H1 (cell line): ENCODE data around the gene TMC4. TPM values are rescaled to one million over a fixed set of nuclear protein-coding genes. Genes with fewer than 3 reads are reported as not detected.
A peak's percentile ranks its signal among the peaks of the same experiment; 100 is the strongest.

Experiments used
- CTCF ChIA-PET: fragments of 300-600 bp; sonication (Branson Sonifier 250); formaldehyde crosslinking; loops from one replicate; lab custom pipeline; 2021; ENCODE audit not compliant: partially characterized antibody; lab: Charles Lee
- POLR2A ChIA-PET: fragments of 300-600 bp; sonication (Branson Sonifier 250); formaldehyde crosslinking; loops from one replicate; lab custom pipeline; 2021; ENCODE audit warnings: inconsistent platforms; ENCODE audit not compliant: partially characterized antibody; lab: Charles Lee
- DNase-seq, 2 experiments: peaks; one replicate each; pipeline versions ENCODE4 v3.0.0 to v3.0.0-alpha.2; 2010 to 2022; ENCODE audit warnings: low spot score in 2 of 2, low read depth in 1 of 2, mixed read lengths in 1 of 2
- FAIRE-seq: peaks from 2 replicates; lab custom pipeline; 2011; peaks lifted over from hg19 to GRCh38; lab: Jason Lieb, UNC
- H2AFZ ChIP-seq: 2 replicates; pipeline ENCODE4 v1.8.1; 2012; ENCODE audit warnings: low read length, inconsistent platforms
- H2AK5ac ChIP-seq: 2 replicates; pipeline ENCODE4 v1.6.1; 2013; ENCODE audit warnings: low read depth, low read length
- H2BK120ac ChIP-seq: replicated peaks from 2 replicates; pipeline ENCODE3; 2013; ENCODE audit warnings: low read depth, low read length, inconsistent platforms
- H2BK12ac ChIP-seq: 2 replicates; pipeline ENCODE4 v1.6.1; 2013; ENCODE audit warnings: low read depth, low read length
- H2BK15ac ChIP-seq: 2 replicates; pipeline ENCODE4 v1.6.1; 2013; ENCODE audit warnings: low read length
- H2BK20ac ChIP-seq: 2 replicates; pipeline ENCODE4 v1.6.1; 2013; ENCODE audit warnings: low read length
- H2BK5ac ChIP-seq: 2 replicates; pipeline ENCODE4 v1.6.1; 2013; ENCODE audit warnings: low read depth, low read length
- H3K14ac ChIP-seq: 2 replicates; pipeline ENCODE4 v1.6.1; 2013; ENCODE audit warnings: inconsistent platforms; ENCODE audit not compliant: insufficient read length
- H3K18ac ChIP-seq: 2 replicates; pipeline ENCODE4 v1.6.1; 2013; ENCODE audit warnings: low read length; ENCODE audit errors: extremely low read depth
- H3K23ac ChIP-seq: 2 replicates; pipeline ENCODE4 v1.6.1; 2013; ENCODE audit warnings: inconsistent platforms; ENCODE audit not compliant: insufficient read length
- H3K23me2 ChIP-seq: 2 replicates; pipeline ENCODE4 v1.6.1; 2013; ENCODE audit warnings: low read depth, low read length
- H3K27ac ChIP-seq: 2 replicates; pipeline ENCODE4 v1.6.1; 2011; ENCODE audit warnings: low read depth, low read length, inconsistent platforms
- H3K27me3 ChIP-seq, 4 experiments: replicated peaks in 1 of 4; 1 replicate in 1 of 4; 2 replicates in 3 of 4; pipeline versions ENCODE4 v1.6.1 to v1.8.1; 2011 to 2013; ENCODE audit warnings: low read length in 3 of 4, mild to moderate bottlenecking in 3 of 4, inconsistent platforms in 2 of 4, mixed read lengths in 2 of 4, moderate library complexity in 1 of 4; ENCODE audit not compliant: control insufficient read depth in 3 of 4, insufficient read depth in 3 of 4; ENCODE audit errors: extremely low read depth in 1 of 4
- H3K36me3 ChIP-seq, 4 experiments: 2 replicates each; pipeline versions ENCODE4 v1.6.1 to v1.8.1; 2011 to 2013; ENCODE audit warnings: mild to moderate bottlenecking in 4 of 4, low read length in 3 of 4, moderate library complexity in 2 of 4, control low read depth in 1 of 4, inconsistent platforms in 1 of 4; ENCODE audit not compliant: insufficient read depth in 4 of 4, control insufficient read depth in 2 of 4
- H3K4ac ChIP-seq: replicated peaks from 2 replicates; pipeline ENCODE3; 2013; ENCODE audit warnings: low read length, low read depth, mixed read lengths, inconsistent platforms; ENCODE audit not compliant: insufficient read length
- H3K4me1 ChIP-seq, 4 experiments: replicated peaks in 1 of 4; 1 replicate in 1 of 4; 2 replicates in 3 of 4; pipeline versions ENCODE4 v1.6.1 to v1.8.1; 2011 to 2013; ENCODE audit warnings: low read length in 3 of 4, inconsistent platforms in 2 of 4, mixed read lengths in 1 of 4; ENCODE audit not compliant: insufficient read depth in 4 of 4, control insufficient read depth in 3 of 4
- H3K4me2 ChIP-seq, 2 experiments: 2 replicates each; pipeline versions ENCODE4 v1.6.1 to v1.8.1; 2011 to 2013; ENCODE audit warnings: low read depth in 2 of 2, low read length in 2 of 2, control low read depth in 1 of 2, inconsistent platforms in 1 of 2, mild to moderate bottlenecking in 1 of 2; ENCODE audit not compliant: insufficient read depth in 1 of 2
- H3K4me3 ChIP-seq, 4 experiments: fragments of 200-600, 300-600 bp in 1 of 4; sonication (generic), shearing (Covaris generic), sonication (Bioruptor Twin) in 1 of 4; 2 replicates each; pipeline versions ENCODE4 v1.5.1 to v1.8.1; 2011 to 2016; ENCODE audit warnings: low read length in 4 of 4, low read depth in 3 of 4, control low read depth in 2 of 4, inconsistent platforms in 2 of 4, mild to moderate bottlenecking in 2 of 4, mixed read lengths in 1 of 4, moderate library complexity in 1 of 4; ENCODE audit not compliant: insufficient read depth in 2 of 4; ENCODE audit errors: extremely low read depth in 1 of 4
- H3K56ac ChIP-seq: replicated peaks from 2 replicates; pipeline ENCODE3; 2013; ENCODE audit warnings: low read depth, mild to moderate bottlenecking, mixed read lengths, low read length, inconsistent platforms; ENCODE audit not compliant: insufficient read length
- H3K79me1 ChIP-seq: 2 replicates; pipeline ENCODE4 v1.6.1; 2013; ENCODE audit warnings: low read depth, low read length, control low read depth
- H3K79me2 ChIP-seq, 2 experiments: 2 replicates each; pipeline versions ENCODE4 v1.6.1 to v1.8.1; 2012 to 2013; ENCODE audit warnings: low read length in 2 of 2, mild to moderate bottlenecking in 2 of 2, inconsistent platforms in 1 of 2; ENCODE audit not compliant: insufficient read depth in 2 of 2, control insufficient read depth in 1 of 2
- H3K9ac ChIP-seq, 4 experiments: replicated peaks in 1 of 4; 1 replicate in 1 of 4; 2 replicates in 3 of 4; pipeline versions ENCODE4 v1.6.1 to v1.8.1; 2011 to 2013; ENCODE audit warnings: low read depth in 3 of 4, low read length in 3 of 4, control low read depth in 2 of 4, mild to moderate bottlenecking in 2 of 4, moderate library complexity in 2 of 4, inconsistent platforms in 1 of 4; ENCODE audit errors: extremely low read depth in 1 of 4
- H3K9me3 ChIP-seq, 2 experiments: 2 replicates each; pipeline versions ENCODE4 v1.6.1 to v1.8.1; 2012 to 2013; ENCODE audit warnings: mild to moderate bottlenecking in 2 of 2, moderate library complexity in 2 of 2, control low read depth in 1 of 2, inconsistent platforms in 1 of 2, low read depth in 1 of 2, low read length in 1 of 2, mixed read lengths in 1 of 2; ENCODE audit not compliant: insufficient read depth in 2 of 2
- H4K20me1 ChIP-seq, 2 experiments: replicated peaks in 1 of 2; 2 replicates each; pipeline versions ENCODE3 to v1.8.1; 2011 to 2013; ENCODE audit warnings: inconsistent platforms in 2 of 2, low read length in 2 of 2, mild to moderate bottlenecking in 1 of 2; ENCODE audit not compliant: insufficient read depth in 2 of 2, control insufficient read depth in 1 of 2
- H4K5ac ChIP-seq: 2 replicates; pipeline ENCODE4 v1.6.1; 2013; ENCODE audit warnings: low read length, low read depth, mixed read lengths, inconsistent platforms; ENCODE audit not compliant: insufficient read length
- H4K8ac ChIP-seq: 2 replicates; pipeline ENCODE4 v1.8.0; 2013; ENCODE audit warnings: mild to moderate bottlenecking, moderate library complexity, low read length, inconsistent platforms; ENCODE audit not compliant: insufficient read depth; ENCODE audit errors: extremely low read depth
- H4K91ac ChIP-seq: replicated peaks from 2 replicates; pipeline ENCODE3; 2013; ENCODE audit warnings: low read length, mixed read lengths, inconsistent platforms; ENCODE audit not compliant: insufficient read length
- ATF3 ChIP-seq: IDR thresholded peaks from 2 replicates; pipeline ENCODE4 v1.6.1; 2011; ENCODE audit warnings: low read depth, mild to moderate bottlenecking, low read length; ENCODE audit not compliant: insufficient read depth
- BACH1 ChIP-seq: IDR thresholded peaks from 2 replicates; pipeline ENCODE4 v1.6.1; 2012; ENCODE audit warnings: low read length, improper control_type of control experiment
- E2F6 ChIP-seq: IDR thresholded peaks from 2 replicates; pipeline ENCODE4 v1.6.1; 2012; ENCODE audit warnings: inconsistent platforms
- MAX ChIP-seq: IDR thresholded peaks from 2 replicates; pipeline ENCODE4 v1.6.1; 2012; ENCODE audit warnings: inconsistent platforms
- PHF8 ChIP-seq: fragments of 200-600 bp; sonication (generic); conservative IDR thresholded peaks from 2 replicates; pipeline ENCODE4 v1.7.1; 2012; ENCODE audit warnings: low read depth, mild to moderate bottlenecking, inconsistent platforms, low read length, moderate library complexity
- RXRA ChIP-seq: IDR thresholded peaks from 2 replicates; pipeline ENCODE4 v1.6.1; 2011; ENCODE audit warnings: low read depth, mild to moderate bottlenecking, low read length, moderate library complexity; ENCODE audit not compliant: insufficient read depth
- TAF1 ChIP-seq: IDR thresholded peaks from 2 replicates; pipeline ENCODE4 v1.6.1; 2011; ENCODE audit warnings: mild to moderate bottlenecking, low read depth, low read length
- TBP ChIP-seq: IDR thresholded peaks from 2 replicates; pipeline ENCODE4 v1.6.1; 2011; ENCODE audit warnings: low read depth, low read length, improper control_type of control experiment
- WGBS, 2 experiments: shearing (Covaris generic) in 1 of 2; methylation state at CpG; one replicate each; pipeline versions ENCODE4 v1.1.6 to v1.1.7; 2013 to 2015; ENCODE audit warnings: low lambda C conversion rate in 2 of 2, mixed read lengths in 2 of 2, inconsistent platforms in 1 of 2, low coverage in 1 of 2, missing lambda C conversion rate in 1 of 2; ENCODE audit not compliant: insufficient replicate concordance in 2 of 2, insufficient coverage in 1 of 2, insufficient read length in 1 of 2; ENCODE audit errors: extremely low coverage in 1 of 2, missing lambda C conversion rate in 1 of 2; 5-methylcytosine and 5-hydroxymethylcytosine counted together
- polyA plus RNA-seq, 7 experiments: library from polyadenylated mRNA; depleted of rRNA in 3 of 7; stranded (reverse) in 5 of 7; unstranded in 2 of 7; fragments of >200 nt in 5 of 7; fragments of 200-250 nt in 2 of 7; gene quantifications; 1 replicate in 5 of 7; 2 replicates in 1 of 7; 4 replicates in 1 of 7; pipeline versions ENCODE4 v1.2.1 to v1.2.3, GENCODE V29; 2011 to 2013; ENCODE audit warnings: missing spikeins in 2 of 7, mixed read lengths in 2 of 7
- total RNA-seq: library from RNA; stranded (reverse); fragmentation: NEBNext Ultra II Directional; extraction: Animal tissue kit (Norgen Biotek cat#: 25700); gene quantifications from 2 replicates; pipeline ENCODE4 v1.2.1, GENCODE V29; 2021

Gene TMC4
- total and polyA plus RNA-seq, 2 of the 8 experiments (the other 6 are each of a cell fraction or from before 2014, with no cell fraction given), result 5.5 to 6.3 TPM

- peak overlapping the region; percentile 97 for H4K5ac ChIP-seq
- peak overlapping the region; percentile 30 for H3K4ac ChIP-seq
- H2BK120ac ChIP-seq, result peak overlapping the region; percentile 50
- no peaks in the 10 kb centered on the region for H3K27me3 ChIP-seq
- peak overlapping the region; percentile 67 to 96 (median 83) for H3K4me3 ChIP-seq
- H2BK15ac ChIP-seq, result peak overlapping the region; percentile 94; the same call in 1 of the 2 replicates
- no peak overlapping the region for H2BK20ac ChIP-seq
- H3K18ac ChIP-seq, result peak overlapping the region; percentile 99
- WGBS, 2 experiments, result 1% methylated on average over 46 of the region's 65 CpGs; no CpG with 5 or more reads in 1 of the 2 experiments
- peaks cover 0 to 10% of the 10 kb centered on the region in 2 experiments for H4K20me1 ChIP-seq
- peaks cover 4 to 21% (median 7%) of the 10 kb centered on the region in 4 experiments; a peak in 7 of 8 replicates for H3K36me3 ChIP-seq
- H3K4me2 ChIP-seq, result peak overlapping the region; percentile 77 to 97
- peak overlapping the region; percentile 100 for H2BK12ac ChIP-seq
- H3K56ac ChIP-seq, result peak overlapping the region; percentile 93
- no peak overlapping the region for H3K14ac ChIP-seq
- H4K8ac ChIP-seq, result peak overlapping the region; percentile 99
- peak overlapping the region; percentile 67 to 99 (median 93) for H3K9ac ChIP-seq
- H3K79me1 ChIP-seq, result peaks cover 13% of the 10 kb centered on the region
- ChIA-PET CTCF (interaction anchor here (0.5 to 2.3 kb wide), 9 partner anchors 9 to 202 kb away, joined by 3 to 7 read pairs (median 4); no protein-coding TSS in a partner anchor), POLR2A (interaction anchor here (0.6 to 28.7 kb wide), 14 partner anchors 10 to 238 kb away, joined by 3 to 909 read pairs (median 6); partner anchors contain the start of genes CNOT3, LENG1, RPS9 and TMC4)
- H3K23me2 ChIP-seq, result peaks cover 11% of the 10 kb centered on the region
- no peak overlapping the region for H2AK5ac ChIP-seq
- H4K91ac ChIP-seq, result peak overlapping the region; percentile 86
- peak; percentile 100 for DNase-seq
- H3K9me3 ChIP-seq, result no peaks in the 10 kb centered on the region
- peak overlapping the region; percentile 85; the same call in 1 of the 2 replicates for H2AFZ ChIP-seq
- peaks cover 3 to 32% of the 10 kb centered on the region in 2 experiments; a peak in 3 of 4 replicates for H3K79me2 ChIP-seq
- H3K4me1 ChIP-seq, result peaks cover 3 to 12% (median 7%) of the 10 kb centered on the region in 4 experiments; a peak in 5 of 7 replicates
- FAIRE-seq, result peak; percentile 96
- H2BK5ac ChIP-seq, result peak overlapping the region; percentile 100
- no peak overlapping the region for H3K23ac ChIP-seq
- H3K27ac ChIP-seq, result peak overlapping the region; percentile 99
- peak; percentile 5; the same call in 1 of the 2 replicates for TF ChIP-seq TBP
- TF ChIP-seq BACH1, result no peak
- no peak for TF ChIP-seq ATF3
- peak; percentile 65 for TF ChIP-seq E2F6
- TF ChIP-seq PHF8, result peak; percentile 85
- peak; percentile 89 for TF ChIP-seq MAX
- TF ChIP-seq RXRA, result no peak
- peak; percentile 69; the same call in 1 of the 2 replicates for TF ChIP-seq TAF1
Measured at GRCh38 chr19:54189735-54190502, 17.0 kb upstream of the TMC4 start.
